T47D (cell line): Measurements from ENCODE around the gene CGNL1.

ENCODE experiments used
- DNase-seq, 2 experiments: peaks; one replicate each; pipeline versions ENCODE4 v3.0.0 to v3.0.0-alpha.2; 2011 to 2012; ENCODE audit warnings: low read depth in 1 of 2, low spot score in 1 of 2
- JUND ChIP-seq: IDR thresholded peaks from 2 replicates; pipeline ENCODE4 v1.6.1; 2012; ENCODE audit warnings: low read depth
- in situ Hi-C: cut with HindIII; loops from 2 replicates; pipeline ENCODE4 v1.10.0; 2016; ENCODE audit warnings: low sequenced_read_pairs, low pct_unique_long_range_greater_than_20kb

The CGNL1 gene

GRCh38 chr15:57398336-57398735, 22.0 kb downstream of the CGNL1 start:
- no peak for DNase-seq
- in situ Hi-C loops: no loop called here
- TF ChIP-seq JUND: no peak

GRCh38 chr15:57401546-57401945, 25.2 kb downstream of the CGNL1 start:
- DNase-seq: no peak
- in situ Hi-C loops: no loop called here
- TF ChIP-seq JUND: no peak

DNA sequence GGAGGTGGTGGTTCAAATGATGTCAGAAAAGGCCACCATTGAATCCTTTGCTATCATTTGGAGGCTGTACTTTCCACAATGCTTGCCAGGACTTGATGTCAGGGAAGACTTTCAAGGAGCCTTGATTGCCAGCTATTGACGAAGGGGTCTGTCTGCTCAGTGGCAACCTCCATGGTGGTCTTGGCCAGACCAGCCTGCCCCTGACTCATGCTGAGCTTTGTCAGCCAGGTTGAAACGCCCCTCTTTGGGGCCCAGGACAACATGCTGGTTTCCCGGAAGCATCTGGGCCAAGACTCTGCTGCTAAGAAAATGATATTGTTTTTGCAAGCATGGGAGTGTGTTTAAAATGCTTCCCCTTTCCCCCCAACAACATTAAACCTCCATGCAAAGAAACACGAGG, 26.7 kb downstream of the CGNL1 start:
- DNase-seq: no peak
- in situ Hi-C loops: no loop called here
- no peak for TF ChIP-seq JUND

- in situ Hi-C loops: no loop called here
- no peak for TF ChIP-seq JUND
- no peak for DNase-seq
These were observed 27.4 kb downstream of the CGNL1 start for GRCh38 chr15:57403566-57404325.

DNA sequence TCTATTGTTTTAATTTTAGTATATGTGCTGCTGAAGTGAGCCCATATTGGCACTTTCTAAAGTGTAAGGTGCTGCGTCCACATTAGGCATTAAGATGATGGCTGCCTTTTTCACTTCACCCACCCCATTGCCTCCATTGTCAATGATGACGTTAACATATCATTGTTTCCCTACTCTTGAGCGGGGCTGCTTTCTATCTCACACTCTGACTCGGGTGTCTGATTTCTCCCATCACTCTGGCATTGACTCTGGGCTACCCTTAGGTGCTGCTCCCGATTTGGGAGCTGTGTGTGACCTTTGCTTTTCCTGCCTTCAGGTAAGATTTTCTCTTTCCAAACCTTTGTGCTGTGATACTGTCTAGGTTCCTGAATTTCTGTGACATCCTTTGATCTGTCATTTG, 28.8 kb downstream of the CGNL1 start:
- no peak for DNase-seq
- in situ Hi-C loops: no loop called here
- TF ChIP-seq JUND: no peak

- no peak for DNase-seq
- TF ChIP-seq JUND: no peak
- in situ Hi-C loops: no loop called here
These were observed 29.9 kb downstream of the CGNL1 start for GRCh38 chr15:57406062-57406772.

DNA sequence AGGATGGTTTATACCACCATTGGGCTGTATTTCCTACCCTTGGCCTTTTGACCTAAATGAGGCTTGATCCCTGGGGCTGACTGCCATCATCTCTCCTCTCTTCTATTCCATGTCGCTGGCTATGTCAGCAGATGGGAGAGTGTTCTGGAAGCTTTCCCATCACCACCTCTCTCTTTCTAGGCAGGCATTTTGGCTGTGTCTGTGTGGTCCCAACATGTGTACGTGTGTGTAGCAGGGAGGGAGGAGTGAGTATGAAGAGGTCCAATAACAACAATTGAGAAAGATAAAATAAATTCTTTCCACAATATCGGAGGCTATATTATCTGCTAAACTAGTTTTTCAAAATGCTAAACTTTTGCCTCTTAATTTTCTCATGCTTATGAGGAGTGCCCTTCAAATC, 34.1 kb downstream of the CGNL1 start:
- in situ Hi-C loops: no loop called here
- no peak for DNase-seq
- TF ChIP-seq JUND: no peak

GRCh38 chr15:57411945-57412768, 35.9 kb downstream of the CGNL1 start:
- in situ Hi-C loops: no loop called here
- no peak for TF ChIP-seq JUND
- DNase-seq: no peak

- no peak for DNase-seq
- TF ChIP-seq JUND: no peak
- in situ Hi-C loops: no loop called here
These were observed 39.3 kb downstream of the CGNL1 start for GRCh38 chr15:57415602-57416001.

DNA sequence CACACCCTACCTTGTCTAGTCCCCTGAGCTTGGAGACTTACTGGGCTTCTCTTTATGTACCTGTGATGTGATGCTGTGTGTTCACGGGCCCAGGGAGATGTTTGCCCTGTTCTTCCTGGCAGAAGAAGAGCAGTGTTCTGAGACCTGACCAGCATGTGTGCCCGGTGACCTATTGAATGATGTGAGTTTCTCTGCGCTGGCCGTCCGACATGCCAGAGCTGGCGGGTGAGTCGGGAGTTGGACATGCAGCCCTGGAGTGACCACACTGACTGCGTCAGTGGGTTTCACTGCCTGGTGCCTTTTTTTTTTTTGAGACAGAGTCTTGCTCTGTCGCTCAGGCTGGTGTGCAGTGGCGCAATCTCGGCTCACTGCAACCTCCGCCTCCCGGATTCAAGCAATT, 42.3 kb downstream of the CGNL1 start:
- no peak for TF ChIP-seq JUND
- DNase-seq: no peak
- in situ Hi-C loops: no loop called here

DNA sequence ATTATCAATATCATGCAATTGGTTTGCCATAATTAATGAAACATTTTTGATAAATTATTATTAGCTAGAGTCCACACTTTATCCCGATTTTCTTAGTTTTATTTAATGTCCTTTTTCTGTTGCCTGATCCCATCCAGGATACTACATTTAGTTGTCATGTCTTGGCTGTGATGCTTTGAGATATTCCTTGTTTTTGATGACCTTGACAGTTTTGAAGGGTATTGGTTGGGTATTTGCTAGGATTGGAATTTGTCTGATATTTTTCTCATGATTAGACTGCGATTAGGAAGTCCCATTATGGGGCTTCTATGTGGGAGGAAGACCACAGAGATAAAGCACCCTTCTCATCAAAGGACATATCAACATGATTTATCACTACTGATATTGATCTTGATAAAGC, 43.0 kb downstream of the CGNL1 start:
- no peak for TF ChIP-seq JUND
- no peak for DNase-seq
- in situ Hi-C loops: no loop called here

GRCh38 chr15:57421110-57421509, 44.8 kb downstream of the CGNL1 start:
- in situ Hi-C loops: no loop called here

DNA sequence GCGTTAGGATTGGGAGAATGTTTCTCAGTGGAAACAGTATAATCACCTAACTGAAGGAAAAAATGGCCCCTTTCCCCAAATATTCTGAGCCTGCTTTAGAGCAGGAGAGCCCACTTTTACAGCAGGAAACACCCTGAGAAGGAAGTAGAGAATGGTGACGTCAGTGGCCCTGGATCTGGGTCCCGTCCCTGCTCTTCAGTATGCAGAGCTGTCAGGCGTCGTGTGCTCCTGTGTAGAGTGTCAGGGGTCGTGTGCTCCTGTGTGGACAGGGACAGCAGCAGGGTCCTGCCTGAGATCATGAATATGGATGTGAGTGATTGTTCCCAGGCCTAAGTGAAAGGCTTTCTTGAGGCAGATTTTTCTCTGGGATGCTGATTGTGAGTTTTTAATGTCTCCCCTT, 45.2 kb downstream of the CGNL1 start:
- in situ Hi-C loops: no loop called here
- TF ChIP-seq JUND: no peak
- DNase-seq: no peak

More at GRCh38 chr15:57421110-57421509, 44.8 kb downstream of the CGNL1 start:
- DNase-seq: no peak
- no peak for TF ChIP-seq JUND
